Esophagus (tissue), 2 donors: ENCODE measurements around the gene SMYD3. TPM values are rescaled to one million over a fixed set of nuclear protein-coding genes. Genes with fewer than 3 reads are reported as not detected.

Experiments
- H3K27ac ChIP-seq, 2 donors: one replicate each; pipeline ENCODE4 v1.5.1; 2013; ENCODE audit warnings: low read depth in 2 of 2, mild to moderate bottlenecking in 2 of 2, inconsistent platforms in 1 of 2, low read length in 1 of 2, moderate library complexity in 1 of 2
- H3K27me3 ChIP-seq, 2 donors: one replicate each; pipeline ENCODE4 v1.6.1; 2013; ENCODE audit warnings: low read length in 2 of 2, control low read depth in 1 of 2, mild to moderate bottlenecking in 1 of 2; ENCODE audit not compliant: insufficient read depth in 2 of 2, control insufficient read depth in 1 of 2
- H3K36me3 ChIP-seq, 2 donors: one replicate each; pipeline ENCODE4 v1.6.1; 2013; ENCODE audit warnings: low read length in 1 of 2; ENCODE audit not compliant: control insufficient read depth in 2 of 2, insufficient read depth in 2 of 2
- H3K4me1 ChIP-seq, 2 donors: one replicate each; pipeline ENCODE4 v1.6.1; 2013; ENCODE audit warnings: low read length in 1 of 2; ENCODE audit not compliant: control insufficient read depth in 2 of 2, insufficient read depth in 2 of 2
- H3K4me3 ChIP-seq, 2 donors: one replicate each; pipeline ENCODE4 v1.5.1; 2013; ENCODE audit warnings: low read length in 2 of 2, mild to moderate bottlenecking in 2 of 2, low read depth in 1 of 2, moderate library complexity in 1 of 2
- H3K9me3 ChIP-seq, 2 donors: one replicate each; pipeline ENCODE4 v1.6.1; 2013; ENCODE audit warnings: mild to moderate bottlenecking in 2 of 2, low read depth in 1 of 2, low read length in 1 of 2, moderate library complexity in 1 of 2; ENCODE audit not compliant: control insufficient read depth in 2 of 2, insufficient read depth in 1 of 2
- WGBS, 2 donors: extraction: QIAGEN DNeasy Blood & Tissue Kit; methylation state at CpG; one replicate each; pipeline ENCODE4 v1.1.7; 2013; 5-methylcytosine and 5-hydroxymethylcytosine counted together
- polyA plus RNA-seq, 2 donors: library from polyadenylated mRNA; stranded (reverse); fragments of 200-250 nt; gene quantifications; one replicate each; pipeline ENCODE4 v1.2.3, GENCODE V29; 2013
- donor health status: healthy with polysubstance abuse.
- donor health status: Bipolar disorder and iron deficiency.

Gene SMYD3
- polyA plus RNA-seq, 2 donors: 5.0 to 5.7 TPM

- Histone ChIP-seq H3K4me3 (no peak overlapping the region), H3K36me3 (no peaks in the 10 kb centered on the region), H3K9me3 (no peaks in the 10 kb centered on the region), H3K27ac (no peak overlapping the region), H3K27me3 (no peaks in the 10 kb centered on the region), H3K4me1 (no peaks in the 10 kb centered on the region)
- 82 to 83% methylated on average over 1 of the region's 1 CpG for WGBS, 2 donors
Observed at GRCh38 chr1:246162560-246162959, 344.5 kb downstream of the SMYD3 start.

- no peak overlapping the region for H3K4me3 ChIP-seq
- no peak overlapping the region for H3K27ac ChIP-seq
- H3K9me3 ChIP-seq: no peaks in the 10 kb centered on the region
- H3K36me3 ChIP-seq: no peaks in the 10 kb centered on the region
- 56 to 67% methylated on average over 1 of the region's 1 CpG for WGBS, 2 donors
- peaks cover 0 to 2% of the 10 kb centered on the region in 2 donors for H3K4me1 ChIP-seq
- no peaks in the 10 kb centered on the region for H3K27me3 ChIP-seq
Observed at GRCh38 chr1:246161626-246162025, 345.5 kb downstream of the SMYD3 start.

DNA sequence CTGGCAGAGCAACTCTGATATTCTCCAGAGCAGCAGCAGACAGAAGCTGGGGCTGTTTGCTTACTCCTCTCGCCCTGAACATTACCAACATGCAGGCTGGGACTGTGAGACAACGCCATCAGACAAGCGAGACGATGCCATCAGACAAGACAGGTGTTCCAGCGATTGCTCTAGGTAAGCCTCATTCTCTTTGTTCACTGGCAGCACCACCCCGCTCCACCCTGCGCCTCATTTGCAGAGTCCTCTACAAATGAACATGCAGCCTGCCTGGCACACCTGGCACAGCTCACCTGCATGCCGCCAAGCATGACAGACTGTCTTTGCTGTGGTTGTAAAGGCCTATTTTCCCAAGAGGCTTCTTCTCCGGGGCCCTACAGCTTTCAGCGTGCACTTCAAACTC lies 346.2 kb downstream of the SMYD3 start:
- 57 to 68% methylated on average over 10 of the region's 10 CpGs for WGBS, 2 donors
- H3K36me3 ChIP-seq: no peaks in the 10 kb centered on the region
- H3K27ac ChIP-seq: peak overlapping the region; percentile 20 to 47
- H3K9me3 ChIP-seq: no peaks in the 10 kb centered on the region
- no peak overlapping the region for H3K4me3 ChIP-seq
- H3K4me1 ChIP-seq: peaks cover 0 to 2% of the 10 kb centered on the region in 2 donors
- no peaks in the 10 kb centered on the region for H3K27me3 ChIP-seq

- Histone ChIP-seq H3K27ac (no peak overlapping the region), H3K36me3 (no peaks in the 10 kb centered on the region), H3K27me3 (no peaks in the 10 kb centered on the region), H3K4me3 (no peak overlapping the region), H3K4me1 (peaks cover 0 to 2% of the 10 kb centered on the region in 2 donors), H3K9me3 (no peaks in the 10 kb centered on the region)
- WGBS, 2 donors: 90 to 92% methylated on average over 4 of the region's 4 CpGs
Observed at GRCh38 chr1:246160374-246160773, 346.7 kb downstream of the SMYD3 start.

- Histone ChIP-seq H3K36me3 (no peaks in the 10 kb centered on the region), H3K4me3 (no peak overlapping the region), H3K9me3 (no peaks in the 10 kb centered on the region), H3K4me1 (peaks cover 0 to 2% of the 10 kb centered on the region in 2 donors), H3K27me3 (no peaks in the 10 kb centered on the region), H3K27ac (no peak overlapping the region)
- WGBS, 2 donors: 84 to 86% methylated on average over 9 of the region's 9 CpGs
Observed at GRCh38 chr1:246159279-246160227, 347.5 kb downstream of the SMYD3 start.

DNA sequence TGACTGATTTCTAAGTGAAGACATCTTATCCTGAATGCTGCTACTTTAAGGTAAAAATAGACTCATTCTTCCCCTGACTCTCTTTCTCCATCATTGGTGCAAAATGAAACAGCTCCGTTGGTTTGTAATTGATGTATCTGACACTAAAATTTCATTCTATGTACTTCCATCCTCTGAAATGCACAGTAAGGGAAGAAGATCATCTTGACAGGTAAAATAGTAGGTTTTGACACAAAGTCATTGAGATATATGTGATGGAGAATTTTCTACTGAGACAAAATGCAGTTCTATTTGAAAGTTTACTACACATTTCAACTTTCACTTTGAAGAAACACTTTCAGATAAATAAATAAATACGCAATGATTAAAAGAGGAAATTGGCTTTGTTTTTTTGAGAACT lies 348.9 kb downstream of the SMYD3 start:
- no peak overlapping the region for H3K27ac ChIP-seq

GRCh38 chr1:246157516-246157915 lies 349.6 kb downstream of the SMYD3 start:
- Histone ChIP-seq H3K27me3 (no peaks in the 10 kb centered on the region), H3K4me1 (peaks cover 0 to 2% of the 10 kb centered on the region in 2 donors), H3K9me3 (no peaks in the 10 kb centered on the region), H3K4me3 (no peak overlapping the region), H3K27ac (no peak overlapping the region), H3K36me3 (no peaks in the 10 kb centered on the region)
- WGBS, 2 donors: 72 to 77% methylated on average over 2 of the region's 2 CpGs

More for the DNA sequence above, 348.9 kb downstream of the SMYD3 start:
- Histone ChIP-seq H3K27me3 (no peaks in the 10 kb centered on the region), H3K4me1 (peaks cover 0 to 2% of the 10 kb centered on the region in 2 donors), H3K9me3 (no peaks in the 10 kb centered on the region), H3K36me3 (no peaks in the 10 kb centered on the region), H3K4me3 (no peak overlapping the region)
- 78 to 86% methylated on average over 2 of the region's 2 CpGs for WGBS, 2 donors

- Histone ChIP-seq H3K27me3 (no peaks in the 10 kb centered on the region), H3K36me3 (no peaks in the 10 kb centered on the region), H3K4me3 (no peak overlapping the region), H3K9me3 (no peaks in the 10 kb centered on the region), H3K4me1 (peaks cover 0 to 2% of the 10 kb centered on the region in 2 donors), H3K27ac (no peak overlapping the region)
- 95% methylated on average over 12 of the region's 12 CpGs for WGBS, 2 donors
Observed at GRCh38 chr1:246156847-246157246, 350.2 kb downstream of the SMYD3 start.

DNA sequence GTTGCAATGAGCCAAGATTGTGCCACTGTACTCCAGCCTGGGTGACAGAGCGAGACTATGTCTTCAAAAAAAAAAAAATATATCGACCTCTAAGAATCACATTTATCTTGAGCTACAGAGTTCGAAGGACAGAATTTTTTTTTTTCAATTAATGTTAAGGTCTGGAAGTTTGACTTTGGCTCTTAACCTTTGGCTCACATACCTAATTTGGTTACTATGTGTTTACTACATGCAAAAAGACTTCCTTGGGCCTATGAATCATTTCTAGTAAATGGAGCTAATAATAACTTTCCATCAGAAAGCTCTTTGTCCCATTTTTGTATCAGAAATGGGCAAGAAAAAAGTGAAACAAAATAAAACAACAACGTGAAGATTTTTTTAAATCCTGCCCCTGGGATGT lies 351.2 kb downstream of the SMYD3 start:
- no peaks in the 10 kb centered on the region for H3K27me3 ChIP-seq
- H3K36me3 ChIP-seq: no peaks in the 10 kb centered on the region
- no peak overlapping the region for H3K27ac ChIP-seq
- no peaks in the 10 kb centered on the region for H3K9me3 ChIP-seq
- H3K4me3 ChIP-seq: no peak overlapping the region
- H3K4me1 ChIP-seq: peaks cover 0 to 2% of the 10 kb centered on the region in 2 donors
- WGBS, 2 donors: 73 to 80% methylated on average over 4 of the region's 4 CpGs

- Histone ChIP-seq H3K4me3 (no peak overlapping the region), H3K27ac (no peak overlapping the region), H3K36me3 (no peaks in the 10 kb centered on the region), H3K27me3 (no peaks in the 10 kb centered on the region), H3K9me3 (no peaks in the 10 kb centered on the region), H3K4me1 (peaks cover 0 to 2% of the 10 kb centered on the region in 2 donors)
- WGBS, 2 donors: 77 to 81% methylated on average over 3 of the region's 3 CpGs
Observed at GRCh38 chr1:246153796-246154212, 353.3 kb downstream of the SMYD3 start.
